H9 (cell line): ENCODE results near the gene SCAP. TPM values are rescaled to one million over a fixed set of nuclear protein-coding genes. Genes with fewer than 3 reads are reported as not detected.

ENCODE experiments used
- DNase-seq: peaks from one replicate; pipeline ENCODE4 v3.0.0-alpha.2; 2017
- H2AFZ ChIP-seq: one replicate; pipeline ENCODE4 v1.6.1; 2013; ENCODE audit warnings: mild to moderate bottlenecking, low read length, control low read depth, moderate library complexity
- H2AK5ac ChIP-seq: 2 replicates; pipeline ENCODE4 v1.6.1; 2013; ENCODE audit warnings: low read length, control low read depth, mixed read lengths; ENCODE audit not compliant: insufficient read length
- H2BK120ac ChIP-seq: one replicate; pipeline ENCODE4 v1.6.1; 2013; ENCODE audit warnings: low read depth, mild to moderate bottlenecking, low read length, control low read depth, inconsistent platforms; ENCODE audit not compliant: poor library complexity, severe bottlenecking
- H2BK12ac ChIP-seq: 2 replicates; pipeline ENCODE4 v1.6.1; 2013; ENCODE audit warnings: low read length, control low read depth, mixed read lengths, low read depth; ENCODE audit not compliant: insufficient read length
- H2BK15ac ChIP-seq: 2 replicates; pipeline ENCODE4 v1.6.1; 2013; ENCODE audit warnings: low read depth, low read length, control low read depth
- H2BK20ac ChIP-seq: one replicate; pipeline ENCODE4 v1.6.1; 2013; ENCODE audit warnings: low read depth, mild to moderate bottlenecking, low read length, control low read depth, inconsistent platforms; ENCODE audit not compliant: poor library complexity, severe bottlenecking
- H2BK5ac ChIP-seq: 2 replicates; pipeline ENCODE4 v1.6.1; 2013; ENCODE audit warnings: low read length, control low read depth, mixed read lengths; ENCODE audit not compliant: insufficient read length
- H3K14ac ChIP-seq: 2 replicates; pipeline ENCODE4 v1.6.1; 2013; ENCODE audit warnings: low read length, control low read depth; ENCODE audit not compliant: insufficient read depth
- H3K18ac ChIP-seq: 2 replicates; pipeline ENCODE4 v1.6.1; 2013; ENCODE audit warnings: low read depth, mild to moderate bottlenecking, mixed read lengths, low read length, control low read depth; ENCODE audit not compliant: insufficient read length
- H3K23ac ChIP-seq: 2 replicates; pipeline ENCODE4 v1.6.1; 2013; ENCODE audit warnings: low read length, control low read depth, mixed read lengths, low read depth; ENCODE audit not compliant: insufficient read length
- H3K23me2 ChIP-seq: 2 replicates; pipeline ENCODE4 v1.6.1; 2013; ENCODE audit warnings: low read depth, mild to moderate bottlenecking, mixed read lengths, low read length, control low read depth; ENCODE audit not compliant: insufficient read length, poor library complexity, severe bottlenecking
- H3K27ac ChIP-seq: 2 replicates; pipeline ENCODE4 v1.5.1; 2013; ENCODE audit warnings: low read length, control low read depth, mixed read lengths, low read depth; ENCODE audit not compliant: insufficient read length
- H3K27me3 ChIP-seq: 2 replicates; pipeline ENCODE4 v1.6.1; 2013; ENCODE audit warnings: low read length, control low read depth, inconsistent platforms; ENCODE audit not compliant: insufficient read depth
- H3K4ac ChIP-seq: 2 replicates; pipeline ENCODE4 v1.6.1; 2013; ENCODE audit warnings: low read depth, mild to moderate bottlenecking, control low read depth, inconsistent platforms, low read length, moderate library complexity
- H3K4me1 ChIP-seq: 2 replicates; pipeline ENCODE4 v1.6.1; 2013; ENCODE audit warnings: low read length, control low read depth, inconsistent platforms; ENCODE audit not compliant: insufficient read depth
- H3K4me2 ChIP-seq: 2 replicates; pipeline ENCODE4 v1.6.1; 2013; ENCODE audit warnings: low read length, control low read depth, mixed read lengths; ENCODE audit not compliant: insufficient read length, insufficient read depth
- H3K56ac ChIP-seq: 2 replicates; pipeline ENCODE4 v1.6.1; 2013; ENCODE audit warnings: low read depth, mild to moderate bottlenecking, mixed read lengths, low read length, control low read depth; ENCODE audit not compliant: insufficient read length
- H3K79me1 ChIP-seq: 2 replicates; pipeline ENCODE4 v1.6.1; 2013; ENCODE audit warnings: low read depth, mild to moderate bottlenecking, moderate library complexity, low read length, control low read depth, inconsistent platforms; ENCODE audit not compliant: insufficient read depth, poor library complexity, severe bottlenecking
- H3K79me2 ChIP-seq: 2 replicates; pipeline ENCODE4 v1.6.1; 2013; ENCODE audit warnings: low read length, control low read depth, inconsistent platforms; ENCODE audit not compliant: insufficient read depth
- H3K9ac ChIP-seq: 2 replicates; pipeline ENCODE4 v1.6.1; 2013; ENCODE audit warnings: low read length, control low read depth, mixed read lengths; ENCODE audit not compliant: insufficient read length; ENCODE audit errors: extremely low read depth
- H3K9me3 ChIP-seq: one replicate; pipeline ENCODE4 v1.6.1; 2013; ENCODE audit warnings: low read depth, low read length, inconsistent platforms; ENCODE audit not compliant: control insufficient read depth
- H3T11ph ChIP-seq: one replicate; pipeline ENCODE4 v1.6.1; 2013; ENCODE audit warnings: mild to moderate bottlenecking, low read length, control low read depth, inconsistent platforms
- H4K20me1 ChIP-seq: one replicate; pipeline ENCODE4 v1.6.1; 2013; ENCODE audit not compliant: control insufficient read depth, insufficient read length, insufficient read depth
- H4K5ac ChIP-seq: 2 replicates; pipeline ENCODE4 v1.6.1; 2013; ENCODE audit warnings: low read depth, mild to moderate bottlenecking, mixed read lengths, low read length, control low read depth; ENCODE audit not compliant: insufficient read length
- H4K8ac ChIP-seq: replicated peaks from 2 replicates; pipeline ENCODE4 v1.6.1; 2013; ENCODE audit warnings: low read length, control low read depth, mixed read lengths, low read depth; ENCODE audit not compliant: insufficient read length
- H4K91ac ChIP-seq: 2 replicates; pipeline ENCODE4 v1.6.1; 2013; ENCODE audit warnings: low read depth, mild to moderate bottlenecking, moderate library complexity, mixed read lengths, low read length, control low read depth; ENCODE audit not compliant: insufficient read length
- H3K27ac Mint-ChIP-seq, 3 experiments: 2 replicates in 2 of 3; 3 replicates in 1 of 3; pipeline ENCODE4 v1.8.0; 2020 to 2021; ENCODE audit warnings: mixed read lengths in 3 of 3, mild to moderate bottlenecking in 1 of 3, moderate library complexity in 1 of 3
- H3K27me3 Mint-ChIP-seq: 2 replicates; pipeline ENCODE4 v1.8.0; 2021; ENCODE audit warnings: low read depth, mild to moderate bottlenecking, moderate library complexity, mixed read lengths
- H3K36me3 Mint-ChIP-seq, 3 experiments: 2 replicates in 2 of 3; 3 replicates in 1 of 3; pipeline ENCODE4 v1.8.0; 2020 to 2021; ENCODE audit warnings: low read depth in 3 of 3, mixed read lengths in 3 of 3; ENCODE audit not compliant: insufficient read depth in 1 of 3
- H3K4me1 Mint-ChIP-seq, 2 experiments: 2 replicates each; pipeline ENCODE4 v1.8.0; 2020; ENCODE audit warnings: mixed read lengths in 2 of 2
- H3K4me3 Mint-ChIP-seq, 2 experiments: 2 replicates in 1 of 2; 3 replicates in 1 of 2; pipeline ENCODE4 v1.8.0; 2020 to 2021; ENCODE audit warnings: mild to moderate bottlenecking in 2 of 2, mixed read lengths in 2 of 2, moderate library complexity in 1 of 2
- H3K9me3 Mint-ChIP-seq, 2 experiments: 2 replicates in 1 of 2; 3 replicates in 1 of 2; pipeline ENCODE4 v1.8.0; 2020; ENCODE audit warnings: mild to moderate bottlenecking in 2 of 2, mixed read lengths in 2 of 2, moderate library complexity in 1 of 2
- CTCF ChIP-seq: fragments of 200-600 bp; sonication (generic); conservative IDR thresholded peaks from 3 replicates; pipeline ENCODE4 v1.8.0; 2021; ENCODE audit warnings: antibody characterized with exemption, mild to moderate bottlenecking
- total RNA-seq: library from RNA; stranded (reverse); gene quantifications from 2 replicates; pipeline ENCODE4 v1.2.1, GENCODE V29; 2021

SCAP gene
- total RNA-seq, 1 experiment from 2014 or later: 104 TPM

- no peak overlapping the region for H3K27ac Mint-ChIP-seq
Measured at GRCh38 chr3:47378869-47379268, 96.9 kb downstream of the SCAP start.

More at GRCh38 chr3:47378869-47379268, 96.9 kb downstream of the SCAP start:
- Histone ChIP-seq H3K56ac (no peak overlapping the region), H3K27ac (no peak overlapping the region), H3K27me3 (no peaks in the 10 kb centered on the region), H3K4me2 (no peak overlapping the region), H2AFZ (no peak overlapping the region), H3K79me1 (peaks cover 3% of the 10 kb centered on the region), H3K23me2 (peaks cover 16% of the 10 kb centered on the region), H3K23ac (no peak overlapping the region), H4K91ac (no peak overlapping the region), H2BK15ac (no peak overlapping the region), H2BK12ac (no peak overlapping the region), H2BK120ac (no peak overlapping the region), H3K79me2 (peaks cover 9% of the 10 kb centered on the region; the same call in 1 of the 2 replicates), H2AK5ac (no peak overlapping the region), H2BK5ac (no peak overlapping the region), H4K20me1 (no peaks in the 10 kb centered on the region), H3T11ph (no peak overlapping the region), H2BK20ac (no peak overlapping the region), H3K14ac (no peak overlapping the region), H3K9me3 (no peaks in the 10 kb centered on the region), H4K8ac (no peak overlapping the region), H3K4me1 (no peaks in the 10 kb centered on the region), H3K18ac (no peak overlapping the region), H4K5ac (no peak overlapping the region), H3K9ac (no peak overlapping the region), H3K4ac (no peak overlapping the region)
- DNase-seq: no peak
- Mint-ChIP-seq H3K27me3 (peaks cover 2% of the 10 kb centered on the region; the same call in 1 of the 2 replicates), H3K4me3 (peak overlapping the region; percentile 21 to 100; a peak in 1 of 5 replicates), H3K9me3 (no peaks in the 10 kb centered on the region; a peak in 1 of 5 replicates), H3K36me3 (peaks cover 0 to 8% (median 8%) of the 10 kb centered on the region in 3 experiments; a peak in 5 of 7 replicates), H3K4me1 (peaks cover 26 to 33% of the 10 kb centered on the region in 2 experiments)
- no peak for TF ChIP-seq CTCF
